NCI-H226 (cell line): ENCODE results near the gene IQCM.

ENCODE experiments used
- DNase-seq: peaks from one replicate; pipeline ENCODE4 v3.0.0-alpha.2; 2015

Gene IQCM, protein sequence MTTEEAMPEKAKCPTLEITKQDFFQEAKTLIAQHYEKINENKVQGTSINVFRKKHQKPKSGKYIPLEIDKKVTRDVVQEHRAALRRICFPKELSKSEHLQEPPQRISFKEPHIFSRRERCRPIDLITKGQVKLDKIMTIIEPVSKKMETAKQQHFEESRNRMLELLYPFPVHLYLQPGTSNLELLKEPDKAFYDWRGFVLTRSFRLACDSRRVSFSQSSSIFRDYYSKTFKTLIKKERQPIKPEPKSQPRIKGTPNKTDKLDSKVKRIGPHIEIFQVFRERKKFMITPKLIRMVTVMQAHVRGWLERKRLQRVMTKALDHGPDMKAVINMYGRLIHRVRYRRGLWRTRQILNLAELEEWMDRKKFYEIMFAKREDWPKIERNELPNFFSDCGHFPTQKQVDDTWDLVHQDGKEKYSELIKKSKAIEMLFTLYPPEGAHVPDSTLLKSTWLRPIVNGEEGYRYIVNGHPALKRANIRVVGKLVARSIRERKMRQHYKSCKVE

DNA sequence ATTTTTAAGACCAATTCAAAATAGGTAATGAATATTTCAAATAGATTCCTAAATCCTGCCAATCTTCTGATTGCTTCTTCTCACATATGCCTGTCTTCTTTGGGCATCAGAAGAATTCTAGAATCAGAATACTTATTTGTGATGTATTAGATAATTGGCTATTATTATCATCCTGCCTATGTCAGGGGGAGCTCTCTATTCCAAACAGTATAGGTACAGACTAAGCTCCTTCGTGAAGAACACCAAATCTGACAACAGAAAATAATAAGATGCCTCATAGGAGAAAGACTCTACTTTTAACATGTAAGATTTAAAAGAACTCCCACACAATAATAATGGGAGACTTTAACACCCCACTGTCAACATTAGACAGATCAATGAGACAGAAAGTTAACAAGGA is at the start of gene IQCM:
Gene IQCM (minus strand): TSS at position 101 of the 400 bp plus-strand sequence. CDS start 73,152 bp downstream, outside the sequence.
- no peak for DNase-seq

- no peak for DNase-seq
Measured at GRCh38 chr4:149857446-149857845, 41.8 kb upstream of the IQCM start.

DNA sequence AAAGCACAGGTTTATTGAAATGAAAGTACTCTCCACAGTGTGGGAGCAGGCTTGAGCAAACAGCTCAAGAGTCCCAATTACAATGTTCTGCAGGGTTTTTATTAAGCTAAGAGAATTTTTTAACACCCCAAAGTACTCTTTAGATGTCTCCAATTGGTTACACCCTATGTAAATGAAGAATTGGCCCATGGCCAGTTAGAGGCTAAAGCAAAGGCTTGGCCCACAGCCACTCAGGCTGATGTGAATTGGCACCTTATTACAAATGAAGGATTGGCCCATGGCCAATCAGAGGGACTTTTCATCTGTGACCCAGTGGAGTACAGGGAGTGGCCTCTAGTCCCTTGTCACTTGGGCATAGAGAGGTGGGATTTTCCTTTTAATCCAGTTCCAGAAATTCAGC is 30.1 kb upstream of the IQCM start:
- DNase-seq, result no peak

DNA sequence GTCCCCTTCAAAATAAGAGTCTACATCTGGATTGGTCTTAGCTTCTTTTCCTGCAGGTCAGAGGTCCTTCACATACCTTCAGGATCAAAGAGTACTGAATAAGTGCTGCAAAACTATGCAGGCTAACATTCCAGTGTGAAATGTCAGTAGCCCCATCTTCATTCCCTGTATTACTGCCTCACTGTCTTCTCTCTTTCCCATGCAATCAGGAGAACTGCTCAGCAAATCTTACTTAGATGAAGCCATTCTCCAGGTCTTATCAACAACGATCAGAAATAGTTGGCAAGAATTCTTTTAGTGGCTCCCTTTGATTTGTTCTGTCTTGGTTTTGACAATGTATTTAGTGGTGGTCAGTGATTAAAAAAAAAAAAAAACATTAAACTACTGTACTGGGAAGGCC is 26.0 kb upstream of the IQCM start:
- DNase-seq, result no peak

DNA sequence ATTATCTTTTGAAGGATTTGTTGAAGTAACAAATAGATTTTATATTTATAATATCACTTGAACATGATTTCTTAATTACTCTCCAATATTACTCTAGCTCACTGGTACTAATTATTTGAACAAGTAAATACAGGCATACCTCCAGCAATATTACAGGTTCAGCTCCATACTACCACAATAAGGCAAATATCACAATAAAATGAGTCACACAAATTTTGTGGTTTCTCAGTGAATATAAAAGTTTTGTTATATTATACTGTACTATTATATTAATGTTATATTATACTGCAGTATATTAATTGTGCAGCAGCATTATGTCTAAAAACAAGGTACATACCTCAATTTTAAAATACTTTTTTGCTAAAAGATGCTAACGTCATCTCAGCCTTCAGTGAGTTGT is 22.4 kb upstream of the IQCM start:
- no peak for DNase-seq

GRCh38 chr4:149836546-149836945 is 20.9 kb upstream of the IQCM start:
- peak; percentile 39 for DNase-seq

GRCh38 chr4:149835280-149835679 is 19.6 kb upstream of the IQCM start:
- DNase-seq, result no peak

DNA sequence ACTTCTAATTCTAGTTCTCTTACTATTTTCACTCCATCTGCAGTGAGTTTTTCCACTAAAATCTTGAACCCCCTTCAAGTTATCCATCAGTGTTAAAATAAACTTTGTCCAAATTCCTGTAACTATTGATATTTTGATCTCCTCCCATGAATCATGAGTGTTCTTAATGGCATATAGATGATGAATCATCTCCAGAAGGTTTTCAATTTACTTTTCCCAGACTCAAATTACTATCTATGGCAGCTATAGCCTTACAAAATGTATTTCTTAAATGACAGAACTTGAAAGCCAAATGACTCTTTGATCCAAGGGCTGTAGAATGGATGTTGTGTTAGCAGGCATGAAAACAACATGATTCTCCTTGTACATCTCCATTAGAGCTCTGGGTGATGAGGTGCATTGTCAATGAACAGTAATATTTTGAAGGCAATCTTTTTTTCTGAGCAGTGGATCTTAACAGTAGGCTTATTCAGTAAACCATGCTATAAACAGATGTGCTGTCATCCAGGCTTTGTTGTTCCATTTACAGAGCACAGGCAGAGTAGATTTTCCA is 16.1 kb upstream of the IQCM start:
- no peak for DNase-seq

DNA sequence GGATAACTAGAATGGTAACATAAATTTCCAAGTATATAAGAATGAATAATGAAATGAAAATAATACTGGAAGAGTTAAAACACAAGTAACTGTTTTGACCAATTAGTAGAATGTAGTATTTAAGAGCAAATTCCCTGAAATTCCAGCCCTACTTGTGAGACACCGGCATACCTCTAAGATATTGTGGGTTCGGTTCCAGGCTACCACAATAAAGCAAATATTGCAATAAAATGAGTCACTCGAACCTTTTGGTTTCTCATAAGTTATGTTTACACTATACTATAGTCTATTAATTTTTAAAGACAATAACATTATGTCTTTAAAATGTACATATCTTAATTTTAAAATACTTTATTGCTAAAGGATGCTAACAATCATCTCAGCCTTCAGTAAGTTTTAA is 15.2 kb upstream of the IQCM start:
- DNase-seq, result no peak

GRCh38 chr4:149825336-149825735 is 9.7 kb upstream of the IQCM start:
- DNase-seq, result peak; percentile 37

DNA sequence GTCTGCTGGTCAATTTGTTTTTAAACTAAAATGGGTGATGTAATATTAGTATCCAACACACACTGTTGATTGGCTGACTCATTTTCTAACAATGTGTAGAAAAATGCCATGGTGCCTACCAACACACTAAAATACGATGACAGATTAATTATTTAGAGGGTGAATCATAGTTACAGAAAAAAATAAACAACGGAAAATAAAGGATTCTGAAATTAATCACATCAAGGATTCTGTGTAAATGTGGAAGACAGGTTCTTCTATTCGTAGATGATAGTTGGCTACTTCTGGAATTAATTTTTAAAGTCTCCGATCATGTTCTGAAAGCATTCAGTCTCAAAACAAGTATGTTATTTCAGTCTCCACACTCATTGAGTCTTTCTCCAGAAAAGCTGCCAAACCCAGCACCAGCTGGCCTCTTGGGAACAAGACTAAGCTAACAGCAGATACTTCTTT is 8.2 kb upstream of the IQCM start:
- DNase-seq, result peak; percentile 69

DNA sequence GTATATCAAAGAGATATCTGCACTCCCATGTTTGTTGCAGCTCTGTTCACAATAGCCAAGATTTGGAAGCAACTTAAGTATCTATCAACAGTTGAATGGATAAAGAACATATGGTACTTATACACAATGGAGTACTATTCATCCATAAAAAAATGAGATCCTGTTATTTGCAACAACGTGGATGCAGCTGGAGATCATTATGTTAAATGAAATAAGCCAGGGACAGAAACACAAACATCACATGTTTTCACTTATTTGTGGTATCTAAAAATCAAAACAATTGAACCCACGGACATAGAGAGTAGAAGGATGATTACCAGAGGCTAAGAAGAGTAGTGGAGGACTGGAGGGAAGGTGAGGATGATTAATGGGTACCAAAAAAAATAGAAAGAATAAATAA is 14.2 kb downstream of the IQCM start:
- DNase-seq, result no peak

GRCh38 chr4:149799546-149799945 is 16.1 kb downstream of the IQCM start:
- no peak for DNase-seq

DNA sequence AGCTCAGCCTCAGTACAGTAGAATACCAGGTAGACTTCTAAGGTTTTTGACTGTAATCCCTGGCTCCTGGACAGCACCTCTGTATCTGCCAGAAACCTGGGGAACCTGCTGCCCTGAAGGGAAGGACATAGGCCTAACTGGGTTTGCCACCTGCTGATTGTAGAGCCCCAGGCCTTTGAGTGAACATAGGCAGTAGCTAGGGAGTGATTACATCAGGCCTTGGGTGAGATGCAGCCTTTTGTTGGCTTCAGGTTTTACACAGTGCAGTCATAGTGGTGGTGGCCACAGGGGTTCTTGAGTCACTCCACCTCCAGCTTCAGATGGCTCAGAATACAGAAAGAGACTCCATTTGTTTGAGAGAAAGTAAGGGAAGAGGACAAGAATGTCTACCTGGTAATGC is 19.3 kb downstream of the IQCM start:
- no peak for DNase-seq

DNA sequence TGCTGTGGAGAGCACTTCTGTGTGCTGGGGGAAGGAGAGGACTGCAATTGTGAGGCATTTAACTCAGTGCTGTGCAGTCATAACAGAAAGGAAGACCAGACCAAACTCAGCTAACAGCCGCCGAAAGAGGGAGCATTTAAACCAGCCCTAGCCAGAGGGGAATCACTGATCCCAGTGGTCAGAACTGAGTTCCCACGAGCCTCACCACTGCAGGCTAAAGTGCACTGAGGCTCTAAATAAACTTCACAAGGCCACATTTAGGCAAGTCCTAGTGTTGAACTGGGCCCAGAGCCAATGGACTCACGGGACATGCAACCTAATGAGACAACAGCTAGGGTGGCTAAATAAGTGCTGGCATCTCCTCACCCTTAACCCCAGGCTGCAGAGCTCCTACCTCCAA is 20.4 kb downstream of the IQCM start:
- no peak for DNase-seq

GRCh38 chr4:149794352-149794751 is 21.3 kb downstream of the IQCM start:
- DNase-seq, result no peak

GRCh38 chr4:149793459-149793858 is 22.2 kb downstream of the IQCM start:
- DNase-seq, result no peak

DNA sequence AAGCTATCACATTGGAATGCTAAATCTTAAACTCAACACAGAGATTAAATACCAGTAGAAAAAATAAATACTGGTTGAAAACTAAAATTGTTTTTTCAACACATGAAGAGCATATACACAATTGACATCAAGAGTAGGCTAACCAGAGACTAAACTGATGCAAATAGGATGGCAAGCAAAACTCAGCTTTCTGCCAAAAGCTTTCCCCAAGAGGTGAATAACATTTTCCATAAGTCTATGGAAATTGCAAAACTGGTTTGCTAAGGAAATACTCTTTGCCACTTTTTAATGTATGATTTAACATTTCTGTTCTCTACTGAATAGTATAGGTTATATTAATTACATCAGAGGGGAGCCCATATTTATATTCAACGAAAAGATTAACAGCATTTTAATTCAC is 23.8 kb downstream of the IQCM start:
- no peak for DNase-seq

- DNase-seq, result no peak
Measured at GRCh38 chr4:149790172-149790907, 25.3 kb downstream of the IQCM start.

DNA sequence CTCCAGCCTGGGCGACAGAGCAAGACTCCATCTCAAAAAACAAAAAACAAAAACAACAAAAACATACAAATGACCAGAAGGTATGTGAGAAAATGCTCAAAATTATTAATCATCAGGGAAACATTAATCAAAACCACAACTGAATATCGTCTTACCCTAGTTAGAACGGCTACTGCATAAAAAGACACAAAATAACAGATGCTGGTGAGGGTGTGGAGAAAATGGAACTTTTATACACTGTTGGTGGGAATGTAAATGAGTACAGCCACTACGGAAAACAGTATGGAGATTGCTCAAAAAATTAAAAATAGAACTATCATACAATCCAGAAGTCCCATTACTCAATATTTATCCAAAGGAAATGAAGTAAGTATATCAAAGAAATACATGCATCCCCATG is 27.3 kb downstream of the IQCM start:
- DNase-seq, result no peak

GRCh38 chr4:149785696-149786431 is 29.8 kb downstream of the IQCM start:
- peak; percentile 54 for DNase-seq

- peak; percentile 9 for DNase-seq
Measured at GRCh38 chr4:149784018-149784417, 31.6 kb downstream of the IQCM start.

DNA sequence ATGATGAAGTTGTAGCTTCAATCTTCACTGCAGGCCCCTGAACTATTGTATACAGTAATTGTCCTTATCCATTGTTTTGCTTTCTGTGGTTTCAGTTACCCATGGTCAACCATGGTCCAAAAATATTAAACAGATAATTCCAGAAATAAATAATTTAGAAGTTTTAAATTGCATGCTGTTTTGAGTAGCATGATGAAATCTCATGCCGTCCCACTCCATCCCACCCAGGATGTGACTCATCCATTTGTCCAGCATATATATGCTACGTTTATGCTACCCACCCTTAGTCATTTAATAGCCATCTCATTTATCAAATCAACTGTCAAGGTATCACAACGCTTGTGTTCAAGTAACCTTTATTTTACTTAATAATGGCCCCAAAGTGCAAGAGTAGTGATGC is 34.5 kb downstream of the IQCM start:
- peak; percentile 78 for DNase-seq
